DND-41 (cell line): ENCODE data around the gene LAT.
"Not testable (repeated sequence)": the region's sequence is repeated elsewhere in the genome, so short reads cannot be mapped to it uniquely, and the experiment has no call there.

Experiments used
- ATAC-seq: fragments of 200-7000 bp; cut with Tn5 transposase; 3 replicates; pipeline ENCODE4 v1.9.1; 2021; ENCODE audit warnings: low read depth; ENCODE audit not compliant: insufficient read depth
- DNase-seq: peaks from one replicate; pipeline ENCODE4 v3.0.0-alpha.2; 2020
- H2AFZ ChIP-seq: 2 replicates; pipeline ENCODE4 v1.6.0; 2012; ENCODE audit warnings: low read depth, low read length
- H3K27ac ChIP-seq: 2 replicates; pipeline ENCODE4 v1.5.1; 2012; ENCODE audit warnings: low read length, inconsistent platforms
- H3K27me3 ChIP-seq: fragments of 200-600 bp; sonication (generic); 2 replicates; pipeline ENCODE4 v1.6.0; 2012; ENCODE audit warnings: low read length, mild to moderate bottlenecking, inconsistent platforms; ENCODE audit not compliant: insufficient read depth, poor library complexity
- H3K36me3 ChIP-seq: 2 replicates; pipeline ENCODE4 v1.5.1; 2012; ENCODE audit warnings: low read length, inconsistent platforms; ENCODE audit not compliant: insufficient read depth
- H3K4me1 ChIP-seq: 2 replicates; pipeline ENCODE4 v1.5.1; 2012; ENCODE audit warnings: mild to moderate bottlenecking, low read length; ENCODE audit not compliant: insufficient read depth
- H3K4me2 ChIP-seq: 2 replicates; pipeline ENCODE4 v1.6.0; 2012; ENCODE audit warnings: mild to moderate bottlenecking, moderate library complexity, low read length, inconsistent platforms; ENCODE audit not compliant: insufficient read depth
- H3K4me3 ChIP-seq, 2 experiments: fragments of 200-600 bp in 1 of 2; shearing (Covaris generic) in 1 of 2; 2 replicates each; pipeline ENCODE4 v1.5.1; 2012 to 2016; ENCODE audit warnings: inconsistent platforms in 2 of 2, low read length in 2 of 2, mild to moderate bottlenecking in 2 of 2, low read depth in 1 of 2, moderate library complexity in 1 of 2
- H3K79me2 ChIP-seq: 2 replicates; pipeline ENCODE4 v1.6.0; 2012; ENCODE audit warnings: low read length, inconsistent platforms; ENCODE audit not compliant: insufficient read depth
- H3K9ac ChIP-seq: 2 replicates; pipeline ENCODE4 v1.6.0; 2012; ENCODE audit warnings: low read depth, mild to moderate bottlenecking, inconsistent platforms, low read length, moderate library complexity
- H3K9me3 ChIP-seq: 2 replicates; pipeline ENCODE4 v1.5.1; 2012; ENCODE audit warnings: low read length, moderate library complexity, mild to moderate bottlenecking, inconsistent platforms; ENCODE audit not compliant: insufficient read depth, severe bottlenecking
- H4K20me1 ChIP-seq: 2 replicates; pipeline ENCODE4 v1.6.0; 2012; ENCODE audit warnings: low read length; ENCODE audit not compliant: insufficient read depth
- EZH2 ChIP-seq: IDR thresholded peaks from 3 replicates; pipeline ENCODE4 v1.6.1; 2012; ENCODE audit warnings: borderline replicate concordance, low read depth, mild to moderate bottlenecking, moderate library complexity, low read length, inconsistent platforms; ENCODE audit not compliant: severe bottlenecking
- TF ChIP-seq, protein P1 (sequence below): IDR thresholded peaks from 2 replicates; pipeline ENCODE4 v1.5.1; 2012; ENCODE audit warnings: borderline replicate concordance, low read length, moderate library complexity, mild to moderate bottlenecking; ENCODE audit not compliant: poor library complexity, severe bottlenecking; ENCODE audit errors: extremely low read depth

LAT gene

GRCh38 chr16:29000019-29000418, 15.2 kb downstream of the LAT start:
- Histone ChIP-seq H3K36me3 (no peaks in the 10 kb centered on the region), H3K27me3 (no peaks in the 10 kb centered on the region), H2AFZ (no peak overlapping the region), H3K4me3 (no peak overlapping the region), H4K20me1 (no peaks in the 10 kb centered on the region), H3K4me1 (no peaks in the 10 kb centered on the region), H3K9ac (no peak overlapping the region), H3K9me3 (no peaks in the 10 kb centered on the region), H3K4me2 (no peak overlapping the region), H3K27ac (no peak overlapping the region), H3K79me2 (no peaks in the 10 kb centered on the region)
- TF ChIP-seq EZH2 = no peak
- TF ChIP-seq, protein P1, sequence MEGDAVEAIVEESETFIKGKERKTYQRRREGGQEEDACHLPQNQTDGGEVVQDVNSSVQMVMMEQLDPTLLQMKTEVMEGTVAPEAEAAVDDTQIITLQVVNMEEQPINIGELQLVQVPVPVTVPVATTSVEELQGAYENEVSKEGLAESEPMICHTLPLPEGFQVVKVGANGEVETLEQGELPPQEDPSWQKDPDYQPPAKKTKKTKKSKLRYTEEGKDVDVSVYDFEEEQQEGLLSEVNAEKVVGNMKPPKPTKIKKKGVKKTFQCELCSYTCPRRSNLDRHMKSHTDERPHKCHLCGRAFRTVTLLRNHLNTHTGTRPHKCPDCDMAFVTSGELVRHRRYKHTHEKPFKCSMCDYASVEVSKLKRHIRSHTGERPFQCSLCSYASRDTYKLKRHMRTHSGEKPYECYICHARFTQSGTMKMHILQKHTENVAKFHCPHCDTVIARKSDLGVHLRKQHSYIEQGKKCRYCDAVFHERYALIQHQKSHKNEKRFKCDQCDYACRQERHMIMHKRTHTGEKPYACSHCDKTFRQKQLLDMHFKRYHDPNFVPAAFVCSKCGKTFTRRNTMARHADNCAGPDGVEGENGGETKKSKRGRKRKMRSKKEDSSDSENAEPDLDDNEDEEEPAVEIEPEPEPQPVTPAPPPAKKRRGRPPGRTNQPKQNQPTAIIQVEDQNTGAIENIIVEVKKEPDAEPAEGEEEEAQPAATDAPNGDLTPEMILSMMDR = no peak
- no peak for ATAC-seq
- no peak for DNase-seq

- H4K20me1 ChIP-seq, H3K4me2 ChIP-seq, ATAC-seq: not testable (repeated sequence)
Observed at GRCh38 chr16:29004496-29005139, 19.8 kb downstream of the LAT start.

DNA sequence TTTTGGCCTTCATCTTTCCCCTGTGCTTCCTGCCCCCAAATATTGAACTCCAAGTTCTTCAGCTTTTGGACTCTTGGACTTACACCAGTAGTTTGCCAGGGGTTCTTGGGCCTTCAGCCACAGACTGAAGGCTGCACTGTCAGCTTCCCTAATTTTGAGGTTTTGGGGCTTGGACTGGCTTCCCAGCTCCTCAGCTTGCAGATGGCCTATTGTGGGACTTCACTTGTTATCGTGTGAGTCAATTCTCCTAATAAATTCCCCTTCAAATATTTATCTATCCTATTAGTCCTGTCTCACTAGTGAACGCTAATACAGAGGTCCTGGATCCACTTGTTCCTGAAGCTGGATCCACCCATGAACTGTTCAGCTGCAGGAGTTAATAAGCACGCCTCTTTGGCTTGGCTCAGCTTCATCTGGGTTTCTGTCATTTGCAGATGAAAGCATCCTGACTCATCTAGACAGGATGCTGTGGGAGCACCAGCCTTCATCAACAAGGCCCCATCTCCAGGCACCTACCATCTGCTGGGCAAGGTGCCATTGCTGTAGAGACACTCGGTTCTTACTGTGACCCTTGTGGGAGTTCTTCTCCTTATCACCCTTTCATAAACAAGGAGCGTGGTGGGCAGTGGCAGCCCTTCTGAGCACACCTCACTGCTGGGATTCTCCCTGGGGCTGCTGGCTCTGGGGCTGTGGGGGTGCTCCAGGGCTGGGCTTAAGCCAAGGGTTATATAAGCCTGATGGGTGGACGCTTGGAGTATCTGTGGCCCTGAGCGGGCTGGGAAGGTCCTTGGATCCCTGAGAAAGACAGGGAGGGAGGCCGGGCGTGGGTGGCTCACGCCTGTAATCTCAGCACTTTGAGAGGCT, 23.1 kb downstream of the LAT start:
- Histone ChIP-seq H3K27ac (peak overlapping the region; percentile 49; the same call in 1 of the 2 replicates), H3K9ac (no peak overlapping the region), H2AFZ (no peak overlapping the region), H3K9me3 (no peaks in the 10 kb centered on the region), H3K4me1 (peaks cover 23% of the 10 kb centered on the region), H3K36me3 (no peaks in the 10 kb centered on the region), H3K4me3 (no peak overlapping the region; a peak in 1 of 4 replicates), H3K79me2 (no peaks in the 10 kb centered on the region), H4K20me1 (no peaks in the 10 kb centered on the region), H3K4me2 (no peak overlapping the region), H3K27me3 (no peaks in the 10 kb centered on the region)
- no peak for TF ChIP-seq EZH2
- TF ChIP-seq, protein P1 = no peak
- ATAC-seq (peak; percentile 75), DNase-seq (peak; percentile 76)

More at GRCh38 chr16:29004496-29005139, 19.8 kb downstream of the LAT start:
- not testable (repeated sequence) for H3K79me2 ChIP-seq, H3K9ac ChIP-seq, H2AFZ ChIP-seq, H3K27ac ChIP-seq, DNase-seq, H3K9me3 ChIP-seq, H3K4me3 ChIP-seq, H3K36me3 ChIP-seq, H3K27me3 ChIP-seq
- H3K4me1 ChIP-seq = peaks cover 19% of the 10 kb centered on the region
